Stomach (tissue), 9 donors: ENCODE results near the gene TNS2. TPM values are rescaled to one million over a fixed set of nuclear protein-coding genes. Genes with fewer than 3 reads are reported as not detected.

Experiments
- DNase-seq, 2 donors: peaks; one replicate each; pipeline versions ENCODE4 v3.0.0 to v3.0.0-alpha.2; 2013 to 2019
- H3K27ac ChIP-seq, 5 donors: fragments of 200-600 bp in 4 of 5; sonication (generic) in 4 of 5; one replicate each; pipeline ENCODE4 v1.5.1; 2013 to 2019; ENCODE audit warnings: mild to moderate bottlenecking in 1 of 5, moderate library complexity in 1 of 5
- H3K27me3 ChIP-seq, 3 donors: fragments of 200-600 bp; sonication (generic); one replicate each; pipeline ENCODE4 v1.5.1; 2017 to 2019; ENCODE audit warnings: mixed run types in 1 of 3
- H3K36me3 ChIP-seq, 4 donors: fragments of 200-600 bp; sonication (generic); 1 replicate in 3 of 4; 2 replicates in 1 of 4; pipeline ENCODE4 v1.5.1; 2016 to 2019
- H3K4me1 ChIP-seq, 4 donors: fragments of 200-600 bp; sonication (generic); one replicate each; pipeline ENCODE4 v1.5.1; 2016 to 2019
- H3K4me3 ChIP-seq, 4 donors: fragments of 200-600 bp; sonication (generic) in 3 of 4; one replicate each; pipeline ENCODE4 v1.5.1; 2016 to 2019; ENCODE audit warnings: mild to moderate bottlenecking in 1 of 4
- H3K9me3 ChIP-seq, 4 donors: fragments of 200-600 bp; sonication (generic); one replicate each; pipeline ENCODE4 v1.5.1; 2016 to 2019
- EP300 ChIP-seq: sonication (generic); formaldehyde crosslinking; IDR thresholded peaks from one replicate; pipeline ENCODE4 v1.6.1; 2017; ENCODE audit warnings: antibody characterized with exemption
- POLR2A ChIP-seq, 4 donors: fragments of 450-650 bp; IDR thresholded peaks; one replicate each; pipeline ENCODE4 v1.6.1; 2016; ENCODE audit warnings: antibody characterized with exemption in 4 of 4, control low read depth in 2 of 4, mild to moderate bottlenecking in 1 of 4, moderate library complexity in 1 of 4
- POLR2AphosphoS5 ChIP-seq, 3 donors: sonication (generic); formaldehyde crosslinking; IDR thresholded peaks; one replicate each; pipeline ENCODE4 v1.6.1; 2016; ENCODE audit warnings: antibody characterized with exemption in 3 of 3
- WGBS, 5 donors: extraction: QIAGEN DNeasy Blood & Tissue Kit in 3 of 5; methylation state at CpG; one replicate each; pipeline versions ENCODE4 v1.1.5 to v1.1.7; 2013 to 2018; 5-methylcytosine and 5-hydroxymethylcytosine counted together
- intact Hi-C: fragments of 100-400 bp; cut with DNase I; formaldehyde crosslinking; loops from one replicate; pipeline ENCODE4 v1.15.1; 2023; ENCODE audit warnings: low total_unique reads
- polyA plus RNA-seq, 3 donors: library from polyadenylated mRNA; stranded (reverse); fragments of 200-250 nt; gene quantifications; one replicate each; pipeline ENCODE4 v1.2.3, GENCODE V29; 2013
- total RNA-seq, 5 donors: library from RNA; depleted of rRNA; stranded (reverse); fragments of >200 nt; gene quantifications; one replicate each; pipeline versions ENCODE4 v1.1.0 to v1.2.3, GENCODE V29; 2014 to 2016
- TF ChIP-seq, protein P1 (sequence below), 7 experiments: fragments of 450-650 bp in 4 of 7; fragments of 200-600 bp in 3 of 7; sonication (generic) in 3 of 7; IDR thresholded peaks; one replicate each; pipeline ENCODE4 v1.5.1; 2016 to 2019; ENCODE audit warnings: antibody characterized with exemption in 7 of 7, control low read depth in 2 of 7, mild to moderate bottlenecking in 1 of 7
- donor health status: healthy with polysubstance abuse.
- donor health status: Bipolar disorder and iron deficiency.
- donor health status: healthy.

TNS2 gene
- total and polyA plus RNA-seq, 8 donors = 38.5 to 164 (median 73.7) TPM

DNA sequence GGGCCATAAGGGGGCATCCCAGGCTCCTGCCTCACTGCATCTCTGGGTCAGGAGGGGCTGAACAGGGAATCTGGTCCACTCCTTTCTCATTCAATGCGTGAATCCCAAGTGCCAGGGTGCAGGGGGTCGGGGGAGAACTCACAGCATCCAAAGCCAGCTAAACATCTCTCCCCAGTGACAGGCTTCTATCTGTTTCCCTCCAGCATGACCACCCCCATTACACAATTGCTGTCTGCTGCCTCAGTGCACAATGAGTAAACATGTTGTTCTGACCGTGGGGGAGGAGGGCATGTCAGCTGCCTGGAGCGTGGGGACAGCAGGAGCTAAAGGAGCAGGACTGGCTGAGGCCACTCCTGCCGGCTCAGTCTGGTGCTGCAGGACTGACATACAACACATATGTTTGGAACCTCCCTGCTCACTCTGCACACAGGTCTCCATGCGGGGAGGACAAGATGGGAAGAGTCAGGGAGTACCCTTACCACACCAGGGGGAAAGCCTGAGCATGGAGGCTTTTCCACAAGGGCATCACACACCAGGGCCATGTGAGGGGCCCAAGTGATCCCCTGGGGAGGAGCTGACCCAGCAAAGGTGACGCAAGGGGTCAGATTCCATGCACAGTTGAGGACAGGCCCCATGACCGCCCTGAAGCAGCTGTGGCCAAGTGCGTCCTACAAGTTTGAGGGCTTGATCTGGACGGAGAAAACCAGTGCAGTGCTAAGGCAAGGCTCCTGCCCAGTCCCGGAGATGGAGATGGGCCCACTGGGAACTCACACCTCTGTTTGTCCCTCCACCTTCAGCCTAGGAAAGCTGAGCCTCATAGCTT lies 1.4 kb downstream of the TNS2 start:
- H3K36me3 ChIP-seq = peaks cover 0 to 13% (median 8%) of the 10 kb centered on the region in 4 donors
- H3K27ac ChIP-seq = peak overlapping the region; percentile 91 to 99 (median 98)
- intact Hi-C loops = no loop called here
- WGBS, 5 donors = 15 to 36% (median 25%) methylated on average over 6 to 11 of the region's 11 CpGs
- H3K27me3 ChIP-seq = no peaks in the 10 kb centered on the region
- no peaks in the 10 kb centered on the region for H3K9me3 ChIP-seq
- peak; percentile 59 to 79 for DNase-seq
- TF ChIP-seq, protein P1, sequence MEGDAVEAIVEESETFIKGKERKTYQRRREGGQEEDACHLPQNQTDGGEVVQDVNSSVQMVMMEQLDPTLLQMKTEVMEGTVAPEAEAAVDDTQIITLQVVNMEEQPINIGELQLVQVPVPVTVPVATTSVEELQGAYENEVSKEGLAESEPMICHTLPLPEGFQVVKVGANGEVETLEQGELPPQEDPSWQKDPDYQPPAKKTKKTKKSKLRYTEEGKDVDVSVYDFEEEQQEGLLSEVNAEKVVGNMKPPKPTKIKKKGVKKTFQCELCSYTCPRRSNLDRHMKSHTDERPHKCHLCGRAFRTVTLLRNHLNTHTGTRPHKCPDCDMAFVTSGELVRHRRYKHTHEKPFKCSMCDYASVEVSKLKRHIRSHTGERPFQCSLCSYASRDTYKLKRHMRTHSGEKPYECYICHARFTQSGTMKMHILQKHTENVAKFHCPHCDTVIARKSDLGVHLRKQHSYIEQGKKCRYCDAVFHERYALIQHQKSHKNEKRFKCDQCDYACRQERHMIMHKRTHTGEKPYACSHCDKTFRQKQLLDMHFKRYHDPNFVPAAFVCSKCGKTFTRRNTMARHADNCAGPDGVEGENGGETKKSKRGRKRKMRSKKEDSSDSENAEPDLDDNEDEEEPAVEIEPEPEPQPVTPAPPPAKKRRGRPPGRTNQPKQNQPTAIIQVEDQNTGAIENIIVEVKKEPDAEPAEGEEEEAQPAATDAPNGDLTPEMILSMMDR (IDR thresholded peaks at IDR 0.05) = peak in 4 of 7 experiments; percentile 12 to 26 (median 17)
- no peak for TF ChIP-seq POLR2A (IDR thresholded peaks at IDR 0.05)
- peak; percentile 54 to 78 (median 58) for TF ChIP-seq POLR2AphosphoS5 (IDR thresholded peaks at IDR 0.05)
- TF ChIP-seq EP300 = no peak
- H3K4me3 ChIP-seq = peak overlapping the region; percentile 46 to 62 (median 54)
- H3K4me1 ChIP-seq = peaks cover 77 to 91% (median 83%) of the 10 kb centered on the region in 4 donors

DNA sequence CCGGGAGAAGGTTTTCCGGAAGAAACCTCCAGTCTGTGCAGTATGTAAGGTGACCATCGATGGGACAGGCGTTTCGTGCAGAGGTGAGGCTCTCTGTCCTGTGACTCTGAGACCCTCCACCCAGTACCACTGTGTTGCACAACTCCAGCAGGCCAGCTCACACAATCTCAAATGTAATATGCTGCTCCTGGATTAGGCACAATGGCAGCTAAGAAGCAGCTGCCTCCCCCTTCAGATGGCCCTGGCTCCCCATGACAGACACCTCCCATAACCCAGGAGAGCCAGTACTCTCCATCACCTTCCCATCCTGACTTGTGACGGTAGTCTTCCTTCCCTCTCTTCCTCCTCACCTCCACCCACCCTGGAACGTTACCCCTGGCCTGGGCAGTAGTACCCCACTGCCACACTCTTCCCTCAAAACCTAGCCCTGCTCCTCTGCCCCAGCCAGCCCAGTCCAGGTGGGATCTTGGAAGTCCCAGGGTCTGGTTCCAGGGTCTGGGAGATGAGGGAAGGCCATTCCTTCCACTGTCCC lies 2.1 kb downstream of the TNS2 start:
- intact Hi-C loops = no loop called here
- Histone ChIP-seq H3K27me3 (no peaks in the 10 kb centered on the region), H3K9me3 (no peaks in the 10 kb centered on the region), H3K36me3 (peaks cover 0 to 20% (median 12%) of the 10 kb centered on the region in 4 donors), H3K4me3 (peak overlapping the region; percentile 46 to 62 (median 54)), H3K4me1 (peaks cover 76 to 86% (median 80%) of the 10 kb centered on the region in 4 donors), H3K27ac (peak overlapping the region; percentile 91 to 99 (median 98))
- DNase-seq = no peak
- TF ChIP-seq, protein P1 (IDR thresholded peaks at IDR 0.05) = no peak
- WGBS, 5 donors = 23 to 50% (median 33%) methylated on average over 5 to 7 of the region's 7 CpGs

DNA sequence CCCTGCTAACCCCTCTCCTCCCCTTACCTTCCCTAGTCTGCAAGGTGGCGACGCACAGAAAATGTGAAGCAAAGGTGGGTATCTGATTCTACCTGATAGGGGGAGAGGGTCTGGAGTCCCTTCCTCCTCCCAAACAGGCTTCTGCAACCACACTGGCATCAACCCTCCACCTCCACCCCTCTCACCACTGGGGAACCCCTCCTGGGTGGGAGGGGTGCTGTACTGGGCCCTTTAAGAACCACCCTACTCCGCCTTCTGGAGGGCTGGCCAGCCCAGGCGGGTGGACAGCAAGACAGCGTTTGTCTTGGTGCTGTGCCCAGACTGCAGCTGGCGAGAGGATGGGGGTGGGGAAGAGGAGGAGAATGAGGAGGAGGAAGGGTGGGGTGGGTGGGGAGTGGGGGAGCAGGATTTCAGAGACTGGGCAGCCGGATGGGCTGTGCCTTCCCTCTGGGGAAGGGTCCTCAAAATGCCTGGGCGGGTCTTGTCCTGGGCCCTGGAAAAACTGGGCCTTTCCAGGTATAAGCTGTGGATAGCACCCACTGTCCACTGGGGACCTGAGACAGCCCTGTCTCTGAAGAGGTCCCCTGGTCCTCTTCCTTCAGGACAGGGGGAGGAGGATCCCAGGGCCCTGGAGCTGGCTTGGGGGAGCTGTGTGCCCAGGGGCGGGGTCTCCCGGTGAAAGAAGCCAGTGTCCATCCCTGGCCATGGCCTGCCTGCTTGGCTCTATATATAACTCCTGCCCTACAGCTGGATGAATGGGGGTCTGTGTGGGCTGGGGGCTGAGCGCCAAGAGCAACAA lies 2.8 kb downstream of the TNS2 start:
- H3K27ac ChIP-seq = peak overlapping the region; percentile 91 to 99 (median 98)
- peaks cover 4 to 26% (median 18%) of the 10 kb centered on the region in 4 donors for H3K36me3 ChIP-seq
- H3K9me3 ChIP-seq = no peaks in the 10 kb centered on the region
- WGBS, 5 donors = 26 to 47% (median 31%) methylated on average over 9 to 11 of the region's 11 CpGs
- H3K4me3 ChIP-seq = peak overlapping the region; percentile 46 to 62 (median 54)
- no peaks in the 10 kb centered on the region for H3K27me3 ChIP-seq
- peak; percentile 92 to 95 for DNase-seq
- H3K4me1 ChIP-seq = peaks cover 75 to 88% (median 79%) of the 10 kb centered on the region in 4 donors
- TF ChIP-seq EP300 = no peak
- peak; percentile 41 to 70 (median 67) for TF ChIP-seq POLR2AphosphoS5 (IDR thresholded peaks at IDR 0.05)
- intact Hi-C loops = no loop called here

DNA sequence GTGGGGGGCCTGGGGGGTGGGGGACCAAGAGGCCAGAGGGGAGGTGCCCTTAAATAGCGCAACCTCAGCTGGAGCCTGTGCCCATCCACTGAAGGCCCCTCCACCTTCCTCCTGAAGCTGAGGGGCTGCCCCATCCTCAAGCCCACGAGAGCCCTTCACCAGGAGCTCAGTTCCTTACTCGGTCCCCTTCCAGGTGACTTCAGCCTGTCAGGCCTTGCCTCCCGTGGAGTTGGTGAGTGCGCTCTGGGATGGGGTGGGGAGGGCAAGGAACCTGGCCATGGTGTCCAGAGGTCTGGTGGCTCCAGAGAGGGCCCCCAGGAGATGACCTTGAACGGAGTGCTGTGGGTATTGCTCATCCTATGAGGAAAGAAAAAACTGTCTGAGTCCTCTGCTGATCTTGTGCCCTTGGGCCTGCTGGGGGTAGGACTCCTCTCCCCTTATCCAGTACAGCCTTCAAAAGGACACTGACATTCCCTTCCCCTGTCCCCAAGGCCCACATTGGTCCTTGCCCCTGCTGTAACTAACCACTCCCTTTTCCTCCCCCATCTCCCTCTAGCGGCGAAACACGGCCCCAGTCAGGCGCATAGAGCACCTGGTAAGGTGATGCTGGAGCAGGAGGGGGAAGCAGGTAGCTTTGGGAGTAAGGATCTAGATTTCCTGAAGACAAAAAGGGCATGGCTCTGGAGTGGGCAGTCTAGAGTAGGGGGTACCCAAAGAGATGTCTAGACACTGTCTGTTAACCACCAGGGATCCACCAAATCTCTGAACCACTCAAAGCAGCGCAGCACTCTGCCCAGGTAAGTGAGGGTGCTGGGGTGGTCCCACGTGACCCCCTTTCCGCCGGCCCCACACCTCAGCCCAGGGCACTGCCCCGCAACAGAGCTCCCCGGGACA lies 3.6 kb downstream of the TNS2 start:
- DNase-seq = peak; percentile 84 to 92
- WGBS, 5 donors = 17 to 30% (median 23%) methylated on average over 13 to 16 of the region's 16 CpGs
- Histone ChIP-seq H3K27ac (peak overlapping the region; percentile 91 to 99 (median 98)), H3K27me3 (no peaks in the 10 kb centered on the region), H3K4me1 (peaks cover 67 to 82% (median 70%) of the 10 kb centered on the region in 4 donors), H3K36me3 (peaks cover 11 to 35% (median 27%) of the 10 kb centered on the region in 4 donors), H3K9me3 (no peaks in the 10 kb centered on the region), H3K4me3 (peak overlapping the region; percentile 46 to 62 (median 54))
- intact Hi-C loops = no loop called here
- TF ChIP-seq, protein P1 (IDR thresholded peaks at IDR 0.05) = peak in 5 of 7 experiments; percentile 56 to 93 (median 75)
- TF ChIP-seq POLR2A (IDR thresholded peaks at IDR 0.05) (no peak), POLR2AphosphoS5 (IDR thresholded peaks at IDR 0.05) (peak; percentile 4 to 73 (median 28))
